Stomach (tissue), 9 donors: ENCODE measurements around the gene CD40. TPM values are rescaled to one million over a fixed set of nuclear protein-coding genes. Genes with fewer than 3 reads are reported as not detected.
A peak's percentile ranks its signal among the peaks of the same experiment; 100 is the strongest.
"Not testable (repeated sequence)": the region's sequence is repeated elsewhere in the genome, so short reads cannot be mapped to it uniquely, and the experiment has no call there.

Experiments used
- DNase-seq, 2 donors: peaks; one replicate each; pipeline versions ENCODE4 v3.0.0 to v3.0.0-alpha.2; 2013 to 2019
- H3K27ac ChIP-seq, 5 donors: fragments of 200-600 bp in 4 of 5; sonication (generic) in 4 of 5; one replicate each; pipeline ENCODE4 v1.5.1; 2013 to 2019; ENCODE audit warnings: mild to moderate bottlenecking in 1 of 5, moderate library complexity in 1 of 5
- H3K27me3 ChIP-seq, 3 donors: fragments of 200-600 bp; sonication (generic); one replicate each; pipeline ENCODE4 v1.5.1; 2017 to 2019; ENCODE audit warnings: mixed run types in 1 of 3
- H3K36me3 ChIP-seq, 4 donors: fragments of 200-600 bp; sonication (generic); 1 replicate in 3 of 4; 2 replicates in 1 of 4; pipeline ENCODE4 v1.5.1; 2016 to 2019
- H3K4me1 ChIP-seq, 4 donors: fragments of 200-600 bp; sonication (generic); one replicate each; pipeline ENCODE4 v1.5.1; 2016 to 2019
- H3K4me3 ChIP-seq, 4 donors: fragments of 200-600 bp; sonication (generic) in 3 of 4; one replicate each; pipeline ENCODE4 v1.5.1; 2016 to 2019; ENCODE audit warnings: mild to moderate bottlenecking in 1 of 4
- H3K9me3 ChIP-seq, 4 donors: fragments of 200-600 bp; sonication (generic); one replicate each; pipeline ENCODE4 v1.5.1; 2016 to 2019
- EP300 ChIP-seq: sonication (generic); formaldehyde crosslinking; IDR thresholded peaks from one replicate; pipeline ENCODE4 v1.6.1; 2017; ENCODE audit warnings: antibody characterized with exemption
- POLR2A ChIP-seq, 4 donors: fragments of 450-650 bp; IDR thresholded peaks; one replicate each; pipeline ENCODE4 v1.6.1; 2016; ENCODE audit warnings: antibody characterized with exemption in 4 of 4, control low read depth in 2 of 4, mild to moderate bottlenecking in 1 of 4, moderate library complexity in 1 of 4
- POLR2AphosphoS5 ChIP-seq, 3 donors: sonication (generic); formaldehyde crosslinking; IDR thresholded peaks; one replicate each; pipeline ENCODE4 v1.6.1; 2016; ENCODE audit warnings: antibody characterized with exemption in 3 of 3
- WGBS, 5 donors: extraction: QIAGEN DNeasy Blood & Tissue Kit in 3 of 5; methylation state at CpG; one replicate each; pipeline versions ENCODE4 v1.1.5 to v1.1.7; 2013 to 2018; 5-methylcytosine and 5-hydroxymethylcytosine counted together
- intact Hi-C: fragments of 100-400 bp; cut with DNase I; formaldehyde crosslinking; loops from one replicate; pipeline ENCODE4 v1.15.1; 2023; ENCODE audit warnings: low total_unique reads
- polyA plus RNA-seq, 3 donors: library from polyadenylated mRNA; stranded (reverse); fragments of 200-250 nt; gene quantifications; one replicate each; pipeline ENCODE4 v1.2.3, GENCODE V29; 2013
- total RNA-seq, 5 donors: library from RNA; depleted of rRNA; stranded (reverse); fragments of >200 nt; gene quantifications; one replicate each; pipeline versions ENCODE4 v1.1.0 to v1.2.3, GENCODE V29; 2014 to 2016
- TF ChIP-seq, protein P1 (sequence below), 7 experiments: fragments of 450-650 bp in 4 of 7; fragments of 200-600 bp in 3 of 7; sonication (generic) in 3 of 7; IDR thresholded peaks; one replicate each; pipeline ENCODE4 v1.5.1; 2016 to 2019; ENCODE audit warnings: antibody characterized with exemption in 7 of 7, control low read depth in 2 of 7, mild to moderate bottlenecking in 1 of 7
- donor health status: healthy with polysubstance abuse.
- donor health status: Bipolar disorder and iron deficiency.
- donor health status: healthy.

CD40 gene
- total and polyA plus RNA-seq, 8 donors, result 2.8 to 19.9 (median 5.3) TPM; not detected in 1

DNA sequence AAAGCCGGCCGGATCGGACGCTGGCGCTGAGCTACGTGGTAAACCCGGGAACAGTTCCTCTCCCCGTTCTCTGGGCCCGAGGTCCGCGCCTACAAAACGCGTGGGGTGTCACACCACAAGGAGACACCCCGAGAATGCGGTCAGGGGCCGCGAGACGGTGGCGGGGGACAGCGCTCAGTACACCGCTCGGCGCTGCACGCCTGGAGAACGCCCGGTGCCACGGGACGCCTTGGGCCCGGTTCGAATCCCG is 29.0 kb upstream of the CD40 start:
- H3K36me3 ChIP-seq, result no peaks in the 10 kb centered on the region
- WGBS, 5 donors, result 0 to 3% (median 1%) methylated on average over 7 to 31 of the region's 31 CpGs
- intact Hi-C loops, result no loop called here
- H3K27me3 ChIP-seq, result no peaks in the 10 kb centered on the region
- DNase-seq, result no peak
- peak overlapping the region; percentile 66 to 85 (median 80) for H3K4me3 ChIP-seq
- H3K9me3 ChIP-seq, result no peaks in the 10 kb centered on the region
- peaks cover 43 to 57% (median 52%) of the 10 kb centered on the region in 4 donors for H3K4me1 ChIP-seq
- H3K27ac ChIP-seq, result peak overlapping the region; percentile 94 to 99 (median 99)
- TF ChIP-seq POLR2A (IDR thresholded peaks at IDR 0.05) (no peak), EP300 (no peak), POLR2AphosphoS5 (IDR thresholded peaks at IDR 0.05) (no peak)
- TF ChIP-seq, protein P1, sequence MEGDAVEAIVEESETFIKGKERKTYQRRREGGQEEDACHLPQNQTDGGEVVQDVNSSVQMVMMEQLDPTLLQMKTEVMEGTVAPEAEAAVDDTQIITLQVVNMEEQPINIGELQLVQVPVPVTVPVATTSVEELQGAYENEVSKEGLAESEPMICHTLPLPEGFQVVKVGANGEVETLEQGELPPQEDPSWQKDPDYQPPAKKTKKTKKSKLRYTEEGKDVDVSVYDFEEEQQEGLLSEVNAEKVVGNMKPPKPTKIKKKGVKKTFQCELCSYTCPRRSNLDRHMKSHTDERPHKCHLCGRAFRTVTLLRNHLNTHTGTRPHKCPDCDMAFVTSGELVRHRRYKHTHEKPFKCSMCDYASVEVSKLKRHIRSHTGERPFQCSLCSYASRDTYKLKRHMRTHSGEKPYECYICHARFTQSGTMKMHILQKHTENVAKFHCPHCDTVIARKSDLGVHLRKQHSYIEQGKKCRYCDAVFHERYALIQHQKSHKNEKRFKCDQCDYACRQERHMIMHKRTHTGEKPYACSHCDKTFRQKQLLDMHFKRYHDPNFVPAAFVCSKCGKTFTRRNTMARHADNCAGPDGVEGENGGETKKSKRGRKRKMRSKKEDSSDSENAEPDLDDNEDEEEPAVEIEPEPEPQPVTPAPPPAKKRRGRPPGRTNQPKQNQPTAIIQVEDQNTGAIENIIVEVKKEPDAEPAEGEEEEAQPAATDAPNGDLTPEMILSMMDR (IDR thresholded peaks at IDR 0.05), result no peak

DNA sequence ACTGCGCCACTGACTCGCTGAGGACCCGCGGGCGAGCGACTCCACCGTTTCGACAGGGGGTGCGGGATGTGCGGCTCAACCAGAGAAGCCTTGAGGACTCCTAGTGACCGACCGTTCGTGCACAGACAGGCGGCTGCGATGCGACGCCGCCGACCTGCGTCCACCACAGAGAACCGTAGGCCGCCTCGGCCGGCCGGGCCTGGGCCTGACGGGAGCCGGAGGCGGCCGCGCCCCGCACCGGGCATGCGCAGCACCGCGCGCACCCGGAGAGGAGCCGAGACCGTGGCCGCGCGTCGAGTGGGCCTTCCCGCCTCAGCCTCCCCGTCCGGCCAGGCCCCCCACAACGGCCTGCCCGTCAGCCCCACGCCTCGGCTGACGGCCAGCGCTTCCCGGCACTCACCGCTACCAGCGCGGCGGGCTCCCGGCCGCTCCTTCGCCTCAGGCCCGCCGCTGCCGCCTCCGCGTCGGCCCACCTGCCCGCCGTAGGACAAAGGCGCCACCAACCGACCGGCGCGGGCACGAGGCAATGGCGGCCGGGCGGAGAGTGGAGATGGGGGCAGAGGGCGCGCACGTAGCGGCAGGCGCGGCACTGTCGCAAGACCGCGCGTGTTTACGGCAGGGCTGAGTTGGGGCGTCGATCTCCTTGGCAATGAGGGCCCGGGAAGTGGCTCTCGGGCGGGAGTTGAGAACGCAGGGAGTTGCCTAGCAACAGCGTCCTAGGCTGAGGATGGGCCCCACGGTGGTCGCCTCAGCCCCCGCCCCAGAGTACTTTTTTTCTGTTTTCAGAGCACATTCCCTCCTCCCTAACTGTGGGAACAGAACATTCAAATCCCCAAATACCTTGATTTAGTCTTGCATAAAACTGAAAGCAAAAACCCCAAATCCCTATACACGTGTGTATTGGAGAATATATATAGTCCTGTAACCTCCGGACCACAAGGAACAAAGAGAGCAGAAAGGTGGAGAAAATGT is 28.4 kb upstream of the CD40 start, which contains the start of gene NCOA5:
NCOA5 (minus strand) TSS at position 546 of the 972 bp plus-strand sequence. CDS start 10,538 bp downstream, outside the sequence.
- peak within 1 kb of the TSS; percentile 66 to 85 (median 80) for H3K4me3 ChIP-seq
- TF ChIP-seq, protein P1 (IDR thresholded peaks at IDR 0.05), result peak in 1 of 7 experiments; percentile 32
- TF ChIP-seq POLR2AphosphoS5 (IDR thresholded peaks at IDR 0.05) (peak; percentile 89 to 98 (median 98)), POLR2A (IDR thresholded peaks at IDR 0.05) (peak in 1 of 4 donors; percentile 54), EP300 (no peak)
- intact Hi-C loops, result loop anchor here (10.0 kb wide), 1 partner anchor 75 kb away; no protein-coding TSS in a partner anchor

DNA sequence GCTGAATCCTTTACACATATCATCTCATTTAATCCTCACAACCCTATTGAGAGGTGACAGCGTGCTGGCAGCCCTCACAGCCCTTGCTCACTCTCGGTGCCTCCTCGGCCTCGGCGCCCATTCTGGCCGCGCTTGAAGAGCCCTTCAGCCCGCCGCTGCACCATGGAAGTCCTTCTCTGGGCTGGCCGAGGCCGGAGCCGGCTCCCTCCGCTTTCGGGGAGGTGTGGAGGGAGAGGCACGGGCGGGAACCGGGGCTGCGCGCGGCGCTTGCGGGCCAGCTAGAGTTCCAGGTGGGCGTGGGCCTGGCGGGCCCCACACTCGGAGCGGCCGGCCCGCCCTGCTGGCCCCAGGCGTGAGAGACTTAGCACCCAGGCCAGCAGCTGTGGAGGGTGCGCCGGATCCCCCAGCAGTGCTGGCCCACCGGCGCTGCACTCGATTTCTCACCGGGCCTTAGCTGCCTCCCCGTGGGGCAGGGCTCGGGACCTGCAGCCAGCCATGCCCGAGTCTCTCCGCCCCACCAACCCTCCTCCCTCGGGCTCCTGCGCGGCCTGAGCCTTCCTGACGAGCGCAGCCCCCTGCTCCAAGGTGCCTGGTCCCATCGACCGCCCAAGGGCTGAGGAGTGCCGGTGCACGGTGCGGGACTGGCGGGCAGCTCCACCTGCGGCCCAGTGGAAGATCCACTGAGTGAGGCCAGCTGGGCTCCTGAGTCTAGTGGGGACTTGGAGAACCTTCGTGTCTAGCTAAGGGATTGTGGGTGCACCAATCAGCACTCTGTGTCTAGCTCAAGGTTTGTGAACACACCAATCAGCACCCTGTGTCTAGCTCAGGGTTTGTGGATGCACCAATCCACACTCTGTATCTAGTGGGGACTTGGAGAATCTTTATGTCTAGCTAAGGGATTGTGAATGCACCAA is 26.2 kb upstream of the CD40 start:
- peaks cover 15 to 29% (median 24%) of the 10 kb centered on the region in 4 donors for H3K4me1 ChIP-seq
- not testable (repeated sequence) for H3K4me3 ChIP-seq, H3K27ac ChIP-seq, H3K27me3 ChIP-seq, H3K9me3 ChIP-seq, DNase-seq, H3K36me3 ChIP-seq
- intact Hi-C loops, result loop anchor here (10.0 kb wide), 1 partner anchor 77 kb away; no protein-coding TSS in a partner anchor
- 94 to 96% (median 94%) methylated on average over 32 to 52 of the region's 52 CpGs for WGBS, 5 donors

More for the DNA sequence above, 28.4 kb upstream of the CD40 start, which contains the start of gene NCOA5:
- 0 to 1% (median 0%) methylated on average over 11 to 100 of the region's 100 CpGs for WGBS, 5 donors
- Histone ChIP-seq H3K36me3 (no peaks in the 10 kb centered on the region), H3K27ac (peak within 1 kb of the TSS; percentile 94 to 99 (median 99)), H3K27me3 (no peaks in the 10 kb centered on the region), H3K4me1 (peaks cover 37 to 50% (median 46%) of the 10 kb centered on the region in 4 donors), H3K9me3 (no peaks in the 10 kb centered on the region)
- DNase-seq, result peak; percentile 95 to 99

DNA sequence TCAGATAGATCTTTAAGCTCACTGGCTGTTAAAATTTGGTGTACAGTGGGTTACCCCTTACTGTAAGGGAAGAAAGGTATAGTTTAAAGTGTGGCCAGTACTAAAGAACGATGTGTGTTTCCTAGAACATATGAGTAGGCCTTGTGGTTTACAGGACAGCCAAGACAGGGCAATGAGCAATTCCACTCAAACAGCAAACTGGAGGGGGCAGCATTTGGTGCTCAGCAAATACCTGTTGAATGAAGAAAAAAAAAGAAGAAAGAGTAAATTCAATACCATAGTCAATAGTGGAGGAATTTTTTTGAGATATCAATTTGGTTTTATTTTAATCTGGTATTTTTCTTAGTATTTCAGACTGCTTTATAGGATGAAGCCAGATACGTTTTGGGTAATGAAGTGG is 24.6 kb upstream of the CD40 start:
- peaks cover 0 to 17% (median 0%) of the 10 kb centered on the region in 3 donors for H3K27me3 ChIP-seq
- 60 to 81% (median 70%) methylated on average over 2 of the region's 2 CpGs for WGBS, 5 donors
- intact Hi-C loops, result loop anchor here (10.0 kb wide), 1 partner anchor 79 kb away; no protein-coding TSS in a partner anchor
- no peak overlapping the region for H3K4me3 ChIP-seq
- H3K27ac ChIP-seq, result no peak overlapping the region
- TF ChIP-seq POLR2A (IDR thresholded peaks at IDR 0.05), result no peak
- no peak for TF ChIP-seq EP300
- H3K9me3 ChIP-seq, result no peaks in the 10 kb centered on the region
- H3K4me1 ChIP-seq, result peaks cover 0 to 12% (median 9%) of the 10 kb centered on the region in 4 donors
- DNase-seq, result no peak
- H3K36me3 ChIP-seq, result no peaks in the 10 kb centered on the region
